HG03575 (cell line): ENCODE data around the gene SYNDIG1.

ENCODE experiments used
- ATAC-seq: cut with Tn5 transposase; IDR thresholded peaks from one replicate; pipeline ENCODE4 v1.9.1; 2021; ENCODE audit not compliant: unreplicated experiment, insufficient number of reproducible peaks, low FRiP score; ENCODE audit errors: extremely low read depth

Gene SYNDIG1

DNA sequence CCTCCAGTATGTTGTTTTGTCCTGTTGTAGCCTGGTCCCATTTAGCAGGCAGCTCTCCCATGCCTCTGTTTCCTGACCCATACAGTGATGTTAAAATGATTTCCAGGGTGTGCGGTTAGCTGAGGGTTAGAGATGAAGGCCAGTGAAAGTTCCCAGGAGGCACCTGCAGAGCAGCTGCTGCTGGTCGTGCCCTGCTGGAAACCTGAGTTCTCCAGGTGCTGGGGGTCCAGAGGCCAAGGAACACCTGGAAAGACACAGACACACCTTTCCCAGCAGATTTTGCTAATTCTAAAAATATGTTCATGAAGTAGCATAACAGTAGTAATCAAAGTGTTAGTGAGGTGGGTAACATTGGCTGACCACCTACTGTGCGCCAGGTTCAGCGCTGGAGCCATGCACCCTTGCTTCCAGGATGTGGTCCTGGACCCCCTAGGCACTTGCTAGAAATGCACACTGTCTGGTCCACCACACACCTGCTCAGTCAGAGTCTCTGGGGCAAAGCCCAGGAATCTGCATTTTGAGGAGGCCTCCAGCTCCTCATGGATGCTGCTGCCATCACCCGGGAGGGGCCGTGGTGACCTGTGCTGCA is 118.7 kb downstream of the SYNDIG1 start:
- no peak for ATAC-seq

DNA sequence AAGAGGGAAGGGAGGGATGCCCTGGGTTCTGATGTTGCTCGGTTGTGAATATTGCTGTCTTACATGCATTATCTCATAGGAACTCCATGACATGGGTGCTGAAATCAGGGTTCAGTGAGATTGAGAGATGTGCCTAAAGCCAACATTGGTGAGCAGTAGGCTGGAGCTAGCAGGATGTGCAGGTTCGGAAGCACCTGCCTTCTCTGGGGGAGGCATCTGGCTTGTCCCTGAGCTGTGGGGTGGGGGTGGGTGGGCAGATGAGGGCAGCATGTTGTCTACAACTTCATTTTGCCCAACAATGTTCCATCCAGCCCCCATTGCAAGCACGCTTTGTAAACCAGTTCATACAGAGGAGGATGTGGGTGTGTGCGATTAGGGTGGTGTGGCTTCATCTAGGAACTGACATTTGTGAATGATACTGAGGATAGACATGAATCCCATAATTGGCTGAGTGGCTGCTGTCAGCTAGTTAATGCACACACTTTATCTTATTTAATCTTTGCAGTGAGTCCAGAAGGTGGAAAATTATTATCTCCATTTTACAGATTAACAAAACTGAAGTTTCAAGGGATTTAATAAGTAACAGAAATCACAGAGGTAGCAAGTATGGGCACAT is 119.4 kb downstream of the SYNDIG1 start:
- no peak for ATAC-seq

DNA sequence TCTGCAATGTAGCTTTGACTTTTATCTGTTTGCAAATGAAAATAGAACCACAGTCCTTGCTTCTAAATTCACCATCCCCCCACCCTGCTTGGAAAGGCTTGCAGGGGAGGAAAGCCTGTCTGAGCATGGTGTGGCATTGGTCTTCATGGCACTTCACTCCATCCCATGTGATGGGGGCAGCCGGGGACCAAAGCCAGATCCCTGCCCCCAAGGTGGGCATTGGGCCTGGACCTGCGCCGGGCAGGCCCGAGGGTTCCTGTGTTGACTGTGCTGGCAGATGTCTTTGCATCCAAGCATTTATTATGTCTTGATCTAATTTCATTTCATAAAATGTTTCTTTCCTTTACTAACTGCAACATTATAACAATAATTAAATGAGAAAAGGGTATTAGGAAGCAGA is 120.0 kb downstream of the SYNDIG1 start:
- no peak for ATAC-seq

- ATAC-seq: no peak
Measured at GRCh38 chr20:24589815-24590177, 120.4 kb downstream of the SYNDIG1 start.

DNA sequence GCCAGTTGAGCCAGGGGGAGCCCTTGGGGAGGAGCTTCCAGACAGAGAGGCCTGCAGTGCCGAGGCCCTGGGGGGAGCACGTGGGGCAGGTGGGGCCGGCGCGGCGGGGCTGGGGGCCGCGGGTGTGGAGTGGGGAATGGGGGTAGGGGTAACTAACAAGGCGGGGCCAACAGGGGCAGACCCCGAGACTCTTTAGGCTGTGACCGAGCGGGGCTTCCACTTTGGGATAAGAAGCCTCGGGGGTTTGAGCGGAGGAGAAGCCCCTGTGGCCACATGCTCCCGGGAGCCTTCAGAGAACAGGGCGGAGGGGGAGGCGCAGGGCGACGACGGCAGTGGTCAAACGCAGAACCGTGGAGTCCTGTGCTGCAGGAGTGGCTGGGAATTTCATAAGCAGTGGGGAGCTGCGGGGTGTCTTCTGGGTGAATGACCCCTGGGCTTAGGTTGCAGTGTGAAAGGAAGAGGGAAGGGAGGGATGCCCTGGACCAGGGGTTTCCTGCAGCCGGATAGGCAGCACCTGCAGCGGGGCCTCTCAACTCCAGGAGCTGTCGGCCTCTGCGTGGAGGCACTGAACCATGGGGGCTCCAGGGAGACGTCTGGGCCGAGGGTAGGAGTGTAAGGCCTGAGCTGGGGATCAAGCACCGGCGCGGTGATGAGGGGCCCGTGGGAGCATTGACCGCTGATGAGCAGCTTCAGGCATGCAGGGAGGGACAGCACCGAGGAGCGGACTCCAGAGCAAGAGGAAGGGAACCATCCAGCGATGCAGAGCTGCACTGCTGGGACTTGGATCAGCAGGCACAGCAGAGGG is 121.0 kb downstream of the SYNDIG1 start:
- ATAC-seq: no peak

- no peak for ATAC-seq
Measured at GRCh38 chr20:24597051-24597450, 127.6 kb downstream of the SYNDIG1 start.

GRCh38 chr20:24598346-24598745 is 128.9 kb downstream of the SYNDIG1 start:
- ATAC-seq: no peak

- no peak for ATAC-seq
Measured at GRCh38 chr20:24598996-24599395, 129.6 kb downstream of the SYNDIG1 start.

GRCh38 chr20:24600012-24600411 is 130.6 kb downstream of the SYNDIG1 start:
- ATAC-seq: no peak

DNA sequence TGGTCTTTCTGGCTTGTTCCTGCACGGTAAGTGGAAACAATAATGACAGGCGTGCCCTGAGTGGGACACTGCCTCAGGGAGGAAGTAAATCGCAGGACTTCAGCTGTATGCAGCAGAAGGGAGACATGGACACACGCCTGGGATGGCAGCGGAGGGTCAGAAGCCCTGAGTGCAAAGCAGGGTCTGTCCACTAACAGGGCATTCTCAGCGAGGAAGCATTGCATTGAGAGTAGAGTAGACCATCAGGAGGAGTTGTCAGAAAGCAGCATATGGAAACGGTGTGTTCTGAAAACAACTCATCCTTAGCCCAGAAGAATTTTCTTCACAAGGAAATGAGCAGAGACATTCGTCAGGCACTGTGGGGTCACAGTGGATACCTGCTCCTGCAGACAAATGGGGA is 134.0 kb downstream of the SYNDIG1 start:
- no peak for ATAC-seq

GRCh38 chr20:24604966-24605665 is 135.7 kb downstream of the SYNDIG1 start:
- ATAC-seq: no peak

DNA sequence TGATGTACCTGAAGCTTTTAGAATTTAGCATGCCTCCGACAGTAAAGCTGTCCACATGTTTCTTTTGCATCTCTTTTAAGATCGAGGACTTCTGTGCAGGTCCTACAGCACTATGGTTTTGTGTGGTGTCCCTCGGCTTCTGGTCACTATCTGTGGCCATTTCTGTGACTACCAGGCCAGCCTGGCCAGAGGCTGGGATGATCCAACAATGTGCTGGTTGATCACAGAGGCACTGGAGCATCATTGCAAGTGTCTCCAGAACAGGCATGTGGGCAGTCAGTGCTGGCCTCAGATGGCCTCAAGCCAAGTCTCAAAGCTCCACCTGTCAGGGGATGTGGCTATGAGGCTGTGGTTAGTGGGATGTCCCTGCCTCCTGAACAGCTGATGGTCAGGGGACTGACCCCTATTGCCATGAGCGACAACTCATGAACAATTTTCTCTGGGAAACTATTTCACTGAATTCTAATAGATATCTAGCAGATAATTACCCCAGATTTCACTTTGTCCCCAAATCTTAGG is 136.6 kb downstream of the SYNDIG1 start:
- no peak for ATAC-seq

DNA sequence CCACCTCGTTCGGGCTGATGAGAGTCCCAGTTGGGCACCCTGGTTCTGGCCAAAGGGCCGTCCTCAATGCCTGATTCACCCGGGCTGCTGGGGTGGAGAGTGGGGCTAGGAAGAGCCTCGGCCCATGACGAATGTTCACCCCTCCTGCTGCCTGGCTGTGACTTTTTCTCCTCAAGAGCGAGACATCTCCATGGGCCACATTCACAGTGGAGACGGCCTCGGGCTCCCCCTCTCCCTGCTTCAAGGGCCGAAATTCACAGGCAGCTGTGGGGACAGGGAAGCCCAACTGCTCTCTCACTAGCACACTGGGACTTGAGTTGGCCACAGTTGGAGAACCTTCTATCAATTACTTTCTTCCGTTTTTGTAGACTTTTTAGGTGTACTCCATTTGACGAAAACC is 138.0 kb downstream of the SYNDIG1 start:
- no peak for ATAC-seq

GRCh38 chr20:24608926-24609667 is 139.7 kb downstream of the SYNDIG1 start:
- no peak for ATAC-seq

DNA sequence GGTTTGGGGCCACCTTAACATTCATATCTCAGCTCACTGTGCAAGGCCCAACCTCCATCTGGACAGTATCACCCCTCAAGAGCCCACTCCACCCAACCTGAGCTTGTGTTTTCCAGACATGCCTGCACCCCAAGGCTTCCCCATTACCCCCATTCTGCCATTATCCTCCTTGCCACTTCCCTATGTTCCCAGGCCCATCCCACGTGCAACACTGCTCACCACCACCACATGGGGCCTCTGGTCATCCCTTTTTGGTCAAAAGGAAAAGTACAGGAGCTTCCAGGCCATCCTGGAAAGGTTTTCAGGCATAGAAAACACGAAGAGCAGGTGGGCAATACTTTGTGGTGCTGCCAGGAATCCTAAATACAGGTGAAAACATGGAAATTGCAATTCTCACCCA is 140.3 kb downstream of the SYNDIG1 start:
- ATAC-seq: no peak

DNA sequence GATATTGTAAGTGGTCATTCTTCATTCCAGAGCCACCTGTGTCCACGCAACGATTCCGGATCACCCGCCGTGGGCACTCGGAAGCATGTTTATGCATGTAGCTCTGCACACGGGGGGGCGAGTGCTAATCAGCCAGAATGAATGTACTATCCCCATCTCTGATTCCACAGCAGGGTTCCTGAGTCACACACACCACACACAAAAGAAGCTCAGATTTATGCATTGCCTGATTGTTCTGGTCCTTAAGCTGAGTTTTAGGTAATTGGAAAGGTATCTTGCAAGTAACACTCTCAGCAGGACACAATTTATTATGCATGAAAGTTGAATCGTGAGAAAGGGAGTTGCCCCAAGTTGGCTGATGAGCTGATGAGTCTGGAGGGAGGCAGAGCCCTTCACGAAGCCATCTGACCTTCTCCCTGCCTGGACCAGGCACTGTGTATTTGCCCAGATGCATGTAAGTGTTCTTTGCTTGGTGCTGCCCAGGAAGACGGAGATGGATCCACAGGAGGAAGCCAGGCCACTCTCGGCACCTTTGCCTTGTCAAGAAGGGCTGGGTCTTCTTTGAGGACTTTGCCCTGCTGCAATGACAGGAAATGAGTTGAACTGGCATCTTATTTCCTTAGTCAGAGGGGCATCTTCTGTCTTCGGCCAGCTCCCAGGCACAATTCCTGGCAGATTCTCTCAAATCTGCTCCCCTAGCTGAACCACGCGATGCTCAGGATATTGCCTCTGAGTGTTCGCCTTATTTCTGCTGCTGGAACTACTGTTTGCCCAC is 141.1 kb downstream of the SYNDIG1 start:
- no peak for ATAC-seq

DNA sequence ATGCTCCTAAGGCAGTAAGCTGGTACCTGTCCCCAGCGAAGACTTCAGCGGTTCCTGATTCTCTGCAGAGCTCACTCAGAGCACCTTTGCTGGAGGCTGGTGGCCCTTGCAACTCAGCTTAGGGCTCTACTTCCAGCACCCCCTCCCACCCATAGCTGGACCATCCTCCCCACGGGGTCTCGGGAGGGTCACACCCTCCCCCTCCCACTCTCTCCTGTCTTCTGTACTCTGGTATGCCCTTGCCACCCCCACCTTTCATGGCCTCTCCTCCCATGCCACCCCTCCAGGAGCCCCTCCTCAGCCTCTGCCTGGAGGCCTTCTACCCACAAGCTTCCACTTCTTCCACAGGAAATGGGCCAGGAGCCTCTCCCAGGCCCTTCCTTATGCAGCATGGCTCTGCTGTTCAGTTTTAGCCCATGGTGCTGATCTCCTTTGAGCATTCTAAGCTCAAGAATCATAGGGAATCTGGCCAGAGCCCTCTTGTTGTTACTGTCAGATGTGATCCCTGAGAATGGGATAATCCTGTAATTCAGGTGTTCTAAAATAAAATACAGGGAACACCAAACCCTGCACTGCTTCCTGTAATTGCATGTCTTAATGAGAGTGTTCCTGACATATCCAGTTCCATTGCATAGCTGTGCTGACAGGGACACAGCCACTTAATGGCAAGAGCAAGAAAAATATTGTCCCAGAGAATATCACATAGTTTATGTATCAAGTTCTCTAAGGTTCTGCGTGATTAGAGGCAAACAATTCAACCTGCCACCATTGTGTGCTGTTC is 142.1 kb downstream of the SYNDIG1 start:
- ATAC-seq: no peak
